Tibial artery (tissue), 4 donors: ENCODE results near the gene CHGA.

Experiments
- DNase-seq, 2 donors: peaks; one replicate each; pipeline ENCODE4 v3.0.0-alpha.2; 2019
- H3K27ac ChIP-seq, 2 donors: fragments of 200-600 bp; sonication (generic) in 1 of 2; 1 replicate in 1 of 2; 2 replicates in 1 of 2; pipeline ENCODE4 v1.5.1; 2018 to 2019; ENCODE audit warnings: mild to moderate bottlenecking in 1 of 2
- H3K27me3 ChIP-seq, 2 donors: fragments of 200-600 bp; sonication (generic) in 1 of 2; one replicate each; pipeline versions ENCODE4 v1.5.1 to v1.6.0; 2016 to 2019
- H3K36me3 ChIP-seq, 3 donors: fragments of 200-600 bp; sonication (generic) in 2 of 3; one replicate each; pipeline ENCODE4 v1.5.1; 2016 to 2019; ENCODE audit warnings: mild to moderate bottlenecking in 2 of 3
- H3K4me1 ChIP-seq, 4 donors: fragments of 200-600 bp; sonication (generic) in 2 of 4; 1 replicate in 3 of 4; 2 replicates in 1 of 4; pipeline ENCODE4 v1.5.1; 2016 to 2019
- H3K4me3 ChIP-seq, 2 donors: fragments of 200-600 bp; sonication (generic) in 1 of 2; 1 replicate in 1 of 2; 2 replicates in 1 of 2; pipeline ENCODE4 v1.5.1; 2018 to 2019; ENCODE audit warnings: mild to moderate bottlenecking in 2 of 2
- H3K9me3 ChIP-seq, 3 donors: fragments of 200-600 bp; sonication (generic) in 1 of 3; one replicate each; pipeline ENCODE4 v1.5.1; 2016 to 2019
- CTCF ChIP-seq, 2 experiments: fragments of 200-600 bp in 1 of 2; fragments of 450-650 bp in 1 of 2; IDR thresholded peaks; one replicate each; pipeline ENCODE4 v1.5.1; 2017 to 2019; ENCODE audit warnings: antibody characterized with exemption in 2 of 2, mild to moderate bottlenecking in 1 of 2, moderate library complexity in 1 of 2
- intact Hi-C: fragments of 100-400 bp; cut with DNase I; formaldehyde crosslinking; loops from one replicate; pipeline ENCODE4 v1.15.0; 2023; ENCODE audit warnings: low total_unique reads

CHGA gene

GRCh38 chr14:92932448-92933395 is 9.8 kb downstream of the CHGA start:
- no peak overlapping the region for H3K27ac ChIP-seq
- H3K4me1 ChIP-seq: no peaks in the 10 kb centered on the region
- no peak for DNase-seq
- H3K27me3 ChIP-seq: no peaks in the 10 kb centered on the region
- TF ChIP-seq CTCF (IDR thresholded peaks at IDR 0.05): no peak
- intact Hi-C loops: no loop called here
- H3K4me3 ChIP-seq: no peak overlapping the region
- no peaks in the 10 kb centered on the region for H3K9me3 ChIP-seq
- H3K36me3 ChIP-seq: peaks cover 5 to 25% (median 20%) of the 10 kb centered on the region in 3 donors

GRCh38 chr14:92933481-92933880 is 10.5 kb downstream of the CHGA start:
- no peaks in the 10 kb centered on the region for H3K4me1 ChIP-seq
- no peaks in the 10 kb centered on the region for H3K27me3 ChIP-seq
- H3K4me3 ChIP-seq: no peak overlapping the region
- DNase-seq: no peak
- no peaks in the 10 kb centered on the region for H3K9me3 ChIP-seq
- no peak for TF ChIP-seq CTCF (IDR thresholded peaks at IDR 0.05)
- H3K36me3 ChIP-seq: peaks cover 5 to 27% (median 24%) of the 10 kb centered on the region in 3 donors
- intact Hi-C loops: no loop called here
- no peak overlapping the region for H3K27ac ChIP-seq

GRCh38 chr14:92934196-92935085 is 11.5 kb downstream of the CHGA start:
- H3K36me3 ChIP-seq: peaks cover 5 to 31% (median 27%) of the 10 kb centered on the region in 3 donors
- H3K27ac ChIP-seq: no peak overlapping the region
- H3K4me3 ChIP-seq: no peak overlapping the region
- TF ChIP-seq CTCF (IDR thresholded peaks at IDR 0.05): no peak
- no peaks in the 10 kb centered on the region for H3K4me1 ChIP-seq
- no peak for DNase-seq
- intact Hi-C loops: no loop called here
- H3K9me3 ChIP-seq: no peaks in the 10 kb centered on the region
- H3K27me3 ChIP-seq: no peaks in the 10 kb centered on the region

- H3K27me3 ChIP-seq: no peaks in the 10 kb centered on the region
- H3K9me3 ChIP-seq: no peaks in the 10 kb centered on the region
- intact Hi-C loops: no loop called here
- no peak for TF ChIP-seq CTCF (IDR thresholded peaks at IDR 0.05)
- peaks cover 5 to 32% (median 31%) of the 10 kb centered on the region in 3 donors for H3K36me3 ChIP-seq
- no peak for DNase-seq
- no peak overlapping the region for H3K27ac ChIP-seq
- H3K4me3 ChIP-seq: no peak overlapping the region
- no peaks in the 10 kb centered on the region for H3K4me1 ChIP-seq
Measured at GRCh38 chr14:92935446-92935845, 12.5 kb downstream of the CHGA start.

GRCh38 chr14:92936085-92936484 is 13.1 kb downstream of the CHGA start:
- Histone ChIP-seq H3K27me3 (no peaks in the 10 kb centered on the region), H3K9me3 (no peaks in the 10 kb centered on the region), H3K27ac (no peak overlapping the region), H3K4me1 (no peaks in the 10 kb centered on the region), H3K4me3 (no peak overlapping the region), H3K36me3 (peaks cover 10 to 39% (median 37%) of the 10 kb centered on the region in 3 donors)
- no peak for DNase-seq
- TF ChIP-seq CTCF (IDR thresholded peaks at IDR 0.05): no peak
- intact Hi-C loops: no loop called here
